ENCODE data around the gene DAP.

The DAP gene

GRCh38 chr5:10688651-10689171, 72.3 kb downstream of the DAP start:
- no peak for DNase-seq

DNA sequence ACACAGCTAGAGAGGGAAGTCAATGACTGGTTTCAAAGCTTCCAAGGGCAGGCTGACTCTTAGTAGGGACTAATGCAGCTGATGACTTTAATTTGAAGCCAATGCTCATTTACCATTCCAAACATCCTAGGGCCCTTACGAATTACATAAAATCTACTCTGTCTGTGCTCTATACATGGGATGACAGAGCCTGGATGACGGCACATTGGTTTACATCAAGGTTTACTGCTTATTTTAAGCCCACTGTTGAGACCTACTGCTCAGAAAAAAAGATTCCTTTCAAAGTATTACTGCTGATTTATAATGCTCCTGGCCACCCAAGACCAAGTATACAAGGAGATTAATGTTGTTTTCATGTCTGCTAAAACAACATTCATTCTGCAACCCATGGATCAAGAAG, 74.1 kb downstream of the DAP start:
- no peak for DNase-seq

- DNase-seq = no peak
Measured at GRCh38 chr5:10685115-10685521, 75.9 kb downstream of the DAP start.

DNA sequence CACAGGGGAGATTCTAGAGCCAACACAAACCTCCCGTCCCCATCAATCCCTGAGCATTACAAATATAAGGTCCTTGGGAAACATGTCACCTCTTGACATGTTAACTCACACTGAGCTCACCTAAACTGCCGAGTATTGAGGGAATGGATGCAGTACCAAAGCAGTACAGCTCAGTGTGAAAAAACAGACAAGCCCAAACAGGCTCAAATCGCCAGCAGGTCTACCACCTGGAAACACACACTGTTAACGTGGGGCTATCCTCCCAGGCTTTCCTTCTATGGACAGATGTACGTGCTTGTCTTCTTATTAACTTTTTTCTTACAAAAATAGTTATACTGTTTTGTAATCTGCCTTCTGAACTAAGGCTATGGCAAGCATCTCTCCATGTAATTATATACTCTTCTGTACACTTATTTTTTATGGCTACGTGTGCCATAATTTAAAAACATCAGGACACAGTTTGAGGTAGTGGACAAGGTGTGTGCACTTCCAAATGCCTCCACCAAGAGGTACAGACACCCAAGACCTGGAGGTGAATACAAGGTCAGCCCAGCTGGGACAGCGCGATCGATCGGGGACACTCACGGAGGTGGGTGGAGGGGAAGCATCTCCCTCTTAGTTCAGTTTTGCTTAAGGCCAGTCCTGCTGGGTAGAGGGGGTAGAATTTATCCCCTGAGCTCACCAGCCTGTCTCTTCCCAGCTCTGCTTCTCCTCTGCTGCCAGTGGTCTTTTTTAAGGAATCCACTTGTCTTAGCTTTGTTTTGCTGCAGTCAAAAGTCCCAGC, 76.5 kb downstream of the DAP start:
- DNase-seq = no peak

GRCh38 chr5:10682801-10683525, 78.1 kb downstream of the DAP start:
- no peak for DNase-seq

DNA sequence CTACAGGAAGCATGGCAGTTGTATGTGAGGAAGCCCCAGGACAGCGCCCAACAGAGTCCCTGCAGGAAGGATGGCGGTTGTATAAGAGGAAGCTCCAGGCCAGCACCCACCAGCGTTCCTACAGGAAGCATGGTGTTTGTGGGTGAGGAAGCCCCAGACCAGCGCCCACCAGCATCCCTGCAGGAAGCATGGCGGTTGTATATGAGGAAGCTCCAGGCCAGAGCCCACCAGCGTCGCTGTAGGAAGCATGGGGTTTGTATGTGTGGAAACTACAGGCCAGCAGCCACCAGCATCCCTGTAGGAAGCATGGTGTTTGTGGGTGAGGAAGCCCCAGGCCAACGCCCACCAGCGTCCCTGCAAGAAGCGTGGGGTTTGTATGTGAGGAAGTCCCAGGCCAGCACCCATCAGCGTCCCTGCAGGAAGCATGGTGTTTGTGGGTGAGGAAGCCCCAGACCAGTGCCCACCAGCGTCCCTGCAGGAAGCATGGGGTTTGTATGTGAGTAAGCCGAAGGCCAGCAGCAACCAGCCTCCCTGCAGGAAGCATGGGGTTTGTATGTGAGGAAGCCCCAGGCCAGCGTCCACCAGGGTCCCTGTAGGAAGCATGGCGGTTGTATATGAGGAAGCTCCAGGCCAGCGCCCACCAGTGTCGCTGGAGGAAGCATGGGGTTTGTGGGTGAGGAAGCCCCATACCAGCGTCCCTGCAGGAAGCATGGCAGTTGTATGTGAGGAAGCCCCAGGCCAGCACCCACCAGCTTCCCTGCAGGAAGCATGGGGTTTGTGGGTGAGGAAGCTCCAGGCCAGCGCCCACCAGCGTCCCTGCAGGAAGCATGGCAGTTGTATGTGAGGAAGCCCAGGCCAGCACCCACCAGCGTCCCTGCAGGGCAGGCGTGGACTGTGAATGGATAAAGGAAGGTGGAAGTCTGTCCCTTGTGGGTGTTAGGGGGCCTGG, 79.0 kb downstream of the DAP start:
- no peak for DNase-seq

DNA sequence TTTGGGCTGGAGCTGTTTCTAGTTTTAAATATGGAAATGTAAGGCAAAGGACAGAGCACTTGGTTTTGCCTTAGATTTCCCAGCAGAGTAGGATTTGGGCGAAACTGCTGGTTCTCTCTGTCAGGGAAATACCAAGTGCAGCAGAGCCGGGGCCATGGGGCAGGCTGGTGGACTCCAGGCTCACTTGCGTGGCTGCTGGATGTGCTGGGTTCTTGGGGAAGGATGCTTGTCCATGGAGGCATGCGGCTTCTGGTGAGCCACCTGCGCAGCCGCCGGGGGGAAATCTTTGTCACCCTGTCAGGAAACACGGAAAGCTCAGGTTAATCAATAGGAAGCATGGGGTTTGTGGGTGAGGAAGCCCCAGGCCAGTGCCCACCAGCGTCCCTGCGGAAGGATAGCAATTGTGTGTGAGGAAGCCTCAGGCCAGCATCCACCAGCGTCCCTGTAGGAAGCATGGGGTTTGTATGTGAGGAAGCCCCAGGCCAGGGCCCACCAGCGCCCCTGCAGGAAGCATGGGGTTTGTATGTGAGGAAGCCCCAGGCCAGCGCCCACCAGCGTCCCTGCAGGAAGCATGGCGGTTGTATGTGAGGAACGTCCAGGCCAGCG, 80.1 kb downstream of the DAP start:
- DNase-seq = no peak

DNA sequence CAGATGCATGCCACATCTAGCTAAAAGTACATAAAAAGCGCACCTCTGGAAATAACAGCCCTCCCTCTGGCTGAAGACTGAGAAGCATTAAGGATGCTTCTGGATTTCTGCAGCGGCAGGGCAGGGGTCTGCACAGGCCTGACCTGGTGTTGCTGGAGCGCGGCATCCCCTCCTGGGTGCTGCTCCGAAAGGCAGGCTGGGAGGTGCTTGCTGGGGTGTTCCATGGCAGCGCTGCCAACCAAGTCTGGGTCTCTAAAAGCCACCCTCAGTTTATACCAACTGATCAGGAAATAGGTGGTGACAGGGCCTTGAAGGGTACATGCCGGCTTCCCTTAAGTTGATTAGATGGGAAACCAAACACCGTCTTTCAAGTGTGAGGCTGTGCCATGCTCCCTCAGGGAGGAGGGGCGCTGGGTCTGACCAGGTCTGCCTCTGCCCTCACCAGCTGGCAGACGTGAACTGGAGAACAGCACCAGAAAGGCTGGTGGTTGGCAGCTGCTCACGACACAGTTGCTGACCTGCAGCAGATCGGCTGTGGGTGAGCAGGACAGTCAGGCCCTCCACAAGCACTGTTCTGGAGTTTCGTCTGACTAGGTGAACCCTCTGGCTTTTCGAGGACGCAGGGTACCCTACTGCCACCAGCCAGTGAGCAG, 81.6 kb downstream of the DAP start:
- DNase-seq = no peak

DNA sequence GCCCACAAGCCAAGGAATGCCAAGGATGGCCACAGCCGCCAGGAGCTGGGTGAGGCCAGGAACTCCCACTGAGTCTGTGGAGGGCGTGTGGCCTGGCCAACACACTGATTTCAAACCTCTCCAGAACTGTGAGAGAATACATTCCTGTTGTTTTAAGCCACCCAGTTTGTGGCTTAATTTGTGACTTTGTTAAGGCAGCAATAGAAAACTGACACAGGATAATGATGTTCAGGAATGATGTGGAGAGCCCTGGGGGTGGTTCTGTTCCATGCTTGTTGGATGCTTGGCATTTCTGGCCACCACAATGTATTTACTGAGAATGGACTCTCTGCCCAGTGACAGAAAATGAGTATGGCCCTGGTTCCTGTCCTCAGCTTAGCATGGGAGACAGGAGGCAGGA, 82.8 kb downstream of the DAP start:
- DNase-seq = no peak

DNA sequence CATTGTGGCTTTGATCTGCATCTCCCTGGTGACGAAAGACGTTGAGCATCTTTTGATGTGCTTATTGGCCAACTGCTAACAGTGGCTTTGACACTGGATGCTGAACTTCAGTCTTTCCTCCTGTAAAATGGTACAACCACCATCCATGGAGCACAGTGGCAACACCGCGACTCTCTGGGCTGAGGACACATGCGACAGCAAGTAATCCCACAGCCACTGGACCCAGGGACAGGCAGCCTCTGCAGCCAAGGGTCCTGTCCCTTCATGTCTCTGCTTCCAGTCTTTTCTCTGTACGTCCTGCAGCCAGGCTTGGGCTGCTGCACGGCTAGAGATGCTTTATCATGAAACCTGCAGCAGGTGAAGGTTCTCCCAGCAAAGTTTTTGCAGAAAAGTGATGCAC, 83.5 kb downstream of the DAP start:
- no peak for DNase-seq

DNA sequence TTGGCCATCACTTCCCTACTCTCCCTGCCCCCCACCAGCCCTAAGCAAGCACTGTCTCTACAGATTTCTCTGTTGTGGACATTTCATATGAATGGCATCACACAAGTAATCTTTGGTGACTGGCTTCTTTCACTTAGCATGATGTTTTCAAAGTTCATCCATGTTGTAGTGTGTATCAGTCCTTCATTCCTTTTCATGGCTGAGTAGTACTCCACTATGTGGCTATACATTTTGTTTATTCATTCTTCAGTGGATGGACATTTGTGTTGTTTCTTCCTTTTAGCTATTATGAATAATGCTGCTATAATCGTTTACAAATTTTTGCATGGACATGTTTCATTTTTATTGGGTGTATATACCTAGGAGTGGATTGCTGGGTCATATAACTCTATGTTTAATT, 84.1 kb downstream of the DAP start:
- no peak for DNase-seq

GRCh38 chr5:10676224-10676623, 84.8 kb downstream of the DAP start:
- no peak for DNase-seq

GRCh38 chr5:10675177-10675700, 85.8 kb downstream of the DAP start:
- DNase-seq = no peak

GRCh38 chr5:10674582-10674981, 86.5 kb downstream of the DAP start:
- DNase-seq = no peak

DNA sequence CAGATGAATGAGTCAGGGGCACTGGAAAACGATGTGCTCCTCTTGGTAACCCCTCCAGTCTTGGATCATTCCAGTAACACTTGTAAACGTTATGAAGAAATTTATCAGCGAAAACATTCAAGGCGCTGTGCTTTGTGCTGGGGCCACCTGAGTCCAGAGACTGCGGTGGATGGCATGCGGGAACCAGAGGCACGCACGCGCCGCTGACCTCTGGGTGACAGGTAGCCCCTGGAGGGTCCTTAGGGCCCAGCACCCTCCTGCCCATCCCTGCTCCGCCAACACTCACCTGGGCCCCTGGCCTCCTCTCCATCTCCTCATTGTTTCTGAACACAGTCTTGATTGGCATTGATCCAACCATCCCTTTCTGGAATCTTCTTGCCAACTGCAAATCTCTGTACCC, 86.9 kb downstream of the DAP start:
- DNase-seq = no peak

DNA sequence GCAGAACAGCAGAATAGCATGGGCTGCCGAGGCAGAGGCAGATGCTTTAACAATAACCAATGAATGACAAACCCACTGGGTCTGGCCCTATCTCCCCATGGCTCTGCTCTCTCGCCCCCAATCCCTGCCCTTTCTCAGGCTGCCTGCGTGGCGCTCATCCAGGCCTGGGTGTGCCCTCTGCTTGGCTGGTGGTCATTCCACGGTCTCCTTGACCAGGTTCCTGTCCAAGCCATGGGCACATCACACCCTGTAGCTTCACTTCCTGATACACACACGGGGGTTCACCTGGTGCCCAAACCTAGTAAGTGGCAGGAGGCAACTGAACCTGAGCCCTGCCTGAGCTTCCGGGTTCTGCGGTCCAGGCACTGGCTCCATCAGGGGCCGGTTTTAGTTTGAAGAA, 87.6 kb downstream of the DAP start:
- DNase-seq = no peak

- no peak for DNase-seq
Measured at GRCh38 chr5:10673017-10673389, 88.0 kb downstream of the DAP start.

DNA sequence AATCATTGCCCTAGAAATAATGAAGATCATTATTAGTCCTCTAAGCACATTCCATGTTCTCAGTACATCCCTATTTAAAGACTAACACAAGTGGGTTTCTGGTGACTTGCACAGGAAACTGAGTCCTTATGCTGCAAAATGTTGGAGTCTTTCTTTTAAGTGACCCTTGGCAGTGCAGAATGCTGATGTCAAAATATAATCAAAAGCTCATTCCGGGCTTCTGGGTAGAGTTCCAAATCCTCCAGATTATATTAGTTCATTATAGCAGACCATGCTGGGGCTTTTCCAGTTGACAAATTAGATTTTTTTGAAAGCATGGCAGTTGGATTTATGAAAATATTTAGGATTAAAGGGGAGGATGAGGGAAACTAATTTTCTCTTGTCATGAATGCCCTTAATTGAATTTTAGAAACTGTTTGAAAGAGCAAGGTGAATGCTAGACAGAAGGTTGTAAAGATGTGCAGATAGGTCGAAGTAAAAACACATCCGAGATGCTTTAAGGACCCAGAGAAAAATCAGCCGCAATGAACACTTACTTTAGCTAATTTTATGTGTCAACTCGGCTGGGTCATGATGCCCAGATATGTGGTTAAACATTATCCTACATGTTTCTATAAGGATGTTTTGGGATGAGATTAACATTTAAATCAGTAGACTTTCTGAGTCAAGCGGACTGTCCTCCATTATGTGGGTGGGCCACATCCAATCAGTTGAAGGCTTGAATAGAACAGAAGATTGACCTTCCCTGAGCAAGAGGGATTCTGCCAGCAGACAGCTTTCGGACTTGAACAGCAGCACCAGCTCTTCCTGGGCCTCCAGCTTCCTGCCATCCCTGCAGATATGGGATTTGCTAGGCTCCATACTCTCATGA, 88.7 kb downstream of the DAP start:
- no peak for DNase-seq

DNA sequence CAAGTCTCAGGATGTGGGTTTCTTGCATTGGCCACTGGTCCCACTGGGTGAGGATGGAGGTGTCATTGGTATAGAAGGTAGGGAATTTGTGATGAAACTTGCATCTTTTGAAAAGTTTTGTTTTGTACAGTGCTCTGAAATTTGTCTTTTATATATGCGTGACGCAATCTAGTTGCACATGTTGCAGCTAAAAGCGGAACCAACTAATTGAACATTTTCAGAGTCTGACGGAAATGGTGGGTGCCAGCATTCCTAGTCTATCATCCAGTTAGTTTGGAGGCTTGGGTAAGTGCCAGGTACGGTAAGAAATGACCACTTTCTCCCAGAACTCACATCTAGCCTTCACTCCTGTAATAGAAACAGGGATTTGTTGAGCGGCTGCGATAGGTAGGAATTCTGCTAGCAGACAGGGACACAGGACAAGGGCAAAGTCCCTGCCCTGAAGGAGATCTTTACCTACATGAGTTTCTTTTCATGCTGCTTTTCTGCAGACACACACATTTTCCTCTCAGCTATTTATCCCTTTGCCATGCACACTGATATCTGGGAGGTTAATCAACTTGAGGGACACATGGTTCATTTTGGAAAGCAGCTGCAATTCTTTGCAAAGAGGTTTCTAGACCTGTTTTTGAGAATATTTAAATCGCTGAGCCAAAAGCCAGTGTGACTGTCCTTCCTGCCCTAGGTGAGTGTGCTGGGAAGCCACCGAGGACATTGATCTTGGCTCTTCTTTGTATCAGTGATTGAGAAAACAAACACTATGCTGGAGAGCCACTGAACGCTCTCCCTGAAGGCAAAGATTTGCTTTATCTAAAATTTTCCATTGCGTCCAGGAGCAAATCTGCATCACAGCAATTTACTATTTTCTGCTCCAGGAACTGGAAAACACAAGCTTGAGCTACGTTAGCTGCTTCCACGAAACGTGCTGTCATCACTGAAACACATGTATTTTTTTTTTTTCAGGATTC, 89.7 kb downstream of the DAP start:
- DNase-seq = no peak

GRCh38 chr5:10669983-10670382, 91.1 kb downstream of the DAP start:
- no peak for DNase-seq
